Heart left ventricle (tissue), 16 donors: Measurements from ENCODE around the gene BAIAP2L1. TPM values are rescaled to one million over a fixed set of nuclear protein-coding genes. Genes with fewer than 3 reads are reported as not detected.

Experiments
- ATAC-seq, 4 donors: fragments of 200-7000 bp; cut with Tn5 transposase; one replicate each; pipeline ENCODE4 v1.9.1; 2020 to 2022; ENCODE audit warnings: moderate library complexity in 4 of 4, mild to moderate bottlenecking in 3 of 4, moderate number of reproducible peaks in 1 of 4
- DNase-seq, 5 donors: peaks; one replicate each; pipeline ENCODE4 v3.0.0-alpha.2; 2020
- H3K27ac ChIP-seq, 12 donors: fragments of 200-600 bp; sonication (generic) in 4 of 12; one replicate each; pipeline versions ENCODE4 v1.5.0 to v1.8.0; 2016 to 2022; ENCODE audit warnings: mild to moderate bottlenecking in 2 of 12
- H3K27me3 ChIP-seq, 9 donors: fragments of 200-600 bp; sonication (generic) in 2 of 9; one replicate each; pipeline versions ENCODE4 v1.5.1 to v1.8.0; 2016 to 2022; ENCODE audit warnings: mild to moderate bottlenecking in 3 of 9
- H3K36me3 ChIP-seq, 9 donors: fragments of 200-600 bp; sonication (generic) in 2 of 9; one replicate each; pipeline versions ENCODE4 v1.5.0 to v1.8.0; 2018 to 2022; ENCODE audit warnings: mild to moderate bottlenecking in 2 of 9
- H3K4me1 ChIP-seq, 12 donors: fragments of 200-600 bp; sonication (generic) in 4 of 12; one replicate each; pipeline versions ENCODE4 v1.5.0 to v1.8.0; 2016 to 2022; ENCODE audit warnings: mild to moderate bottlenecking in 3 of 12
- H3K4me3 ChIP-seq, 12 donors: fragments of 200-600 bp; sonication (generic) in 4 of 12; one replicate each; pipeline versions ENCODE4 v1.5.0 to v1.8.0; 2017 to 2022; ENCODE audit warnings: mild to moderate bottlenecking in 9 of 12, moderate library complexity in 4 of 12
- H3K9me3 ChIP-seq, 12 donors: fragments of 200-600 bp; sonication (generic) in 4 of 12; one replicate each; pipeline versions ENCODE4 v1.5.0 to v1.8.0; 2016 to 2022; ENCODE audit warnings: mild to moderate bottlenecking in 1 of 12
- CTCF ChIP-seq, 12 donors: fragments of 200-600 bp; sonication (generic) in 4 of 12; IDR thresholded peaks; one replicate each; pipeline versions ENCODE4 v1.5.0 to v1.8.0; 2018 to 2022; ENCODE audit warnings: antibody characterized with exemption in 12 of 12, mild to moderate bottlenecking in 5 of 12
- POLR2A ChIP-seq, 2 donors: fragments of 450-650 bp; IDR thresholded peaks; one replicate each; pipeline ENCODE4 v1.6.1; 2017; ENCODE audit warnings: antibody characterized with exemption in 2 of 2, mild to moderate bottlenecking in 2 of 2, moderate library complexity in 2 of 2
- WGBS, 4 donors: extraction: QIAGEN DNeasy Blood & Tissue Kit in 2 of 4; methylation state at CpG; one replicate each; pipeline versions ENCODE4 v1.1.5 to v1.1.7; 2013 to 2018; 5-methylcytosine and 5-hydroxymethylcytosine counted together
- intact Hi-C, 10 donors: fragments of 100-400 bp; cut with DNase I; formaldehyde crosslinking; loops; one replicate each; pipeline versions ENCODE4 v1.11.1 to v1.14.2; 2022
- polyA plus RNA-seq, 2 donors: library from polyadenylated mRNA; stranded (reverse); fragments of 200-250 nt; gene quantifications; one replicate each; pipeline ENCODE4 v1.2.3, GENCODE V29; 2013
- total RNA-seq, 9 donors: library from RNA; depleted of rRNA in 2 of 9; stranded (reverse); fragments of >200 nt in 2 of 9; fragmentation: NEBNext Ultra II Directional in 3 of 9; extraction: Animal tissue kit (Norgen Biotek cat#: 25700) in 3 of 9; gene quantifications; one replicate each; pipeline versions ENCODE4 v1.1.0 to v1.2.4, GENCODE V29; 2016 to 2023
- donor health status: ischemic (EF 13 %, LVEDD 7.1; RV severe dilation, severe dysfunction).
- donor health status: healthy with polysubstance abuse.
- donor health status: DM: no; HTN: yes; CAD: no.
- donor health status: DM: no; HTN: no; CAD: no.
- donor health status: ischemic (EF 25% LVEDD 6.9; RV normal size, moderate dysfunction).
- donor health status: ischemic (EF 25% LVEDD 5.7; RV mildly dilated, moderate dysfunction).
- donor health status: healthy.
- donor health status: DM: yes; HTN: yes; CAD: no.
- donor health status: ischemic (EF 35%, LVEDD 5.7; RV mildly dilated, moderate dysfunction).
- donor health status: nonischemic (EF 11% LVEDD 7.7; RV severe dilation, severe dysfunction).
- donor health status: DM: yes; HTN: yes; CAD: no.
- donor health status: PGD.
- donor health status: ischemic (EF 29% LVEDD 5.4; RV normal size, mild dysfunction).
- donor health status: nonischemic (EF 23%, LVEDD 6.1; RV moderate dilation, normal function).

BAIAP2L1 gene
- total and polyA plus RNA-seq, 11 donors = 0.64 to 2.7 (median 2.1) TPM

GRCh38 chr7:98289333-98289875 is 111.5 kb downstream of the BAIAP2L1 start:
- Histone ChIP-seq H3K27ac (peak overlapping the region in 7 of 12 donors; percentile 13 to 99 (median 39)), H3K27me3 (no peaks in the 10 kb centered on the region), H3K9me3 (no peaks in the 10 kb centered on the region), H3K36me3 (peaks cover 0 to 62% (median 44%) of the 10 kb centered on the region in 9 donors), H3K4me1 (peaks cover 38 to 60% (median 54%) of the 10 kb centered on the region in 12 donors), H3K4me3 (no peak overlapping the region)
- DNase-seq = no peak
- ATAC-seq = no peak
- intact Hi-C loops = loop anchor here in 2 of 10 donors (10.0 kb wide), 2 partner anchors 545 to 1125 kb away; no protein-coding TSS in a partner anchor
- TF ChIP-seq POLR2A (IDR thresholded peaks at IDR 0.05) = no peak
- no peak for TF ChIP-seq CTCF (IDR thresholded peaks at IDR 0.05)
- WGBS, 4 donors = 67 to 78% (median 73%) methylated on average over 4 of the region's 4 CpGs

DNA sequence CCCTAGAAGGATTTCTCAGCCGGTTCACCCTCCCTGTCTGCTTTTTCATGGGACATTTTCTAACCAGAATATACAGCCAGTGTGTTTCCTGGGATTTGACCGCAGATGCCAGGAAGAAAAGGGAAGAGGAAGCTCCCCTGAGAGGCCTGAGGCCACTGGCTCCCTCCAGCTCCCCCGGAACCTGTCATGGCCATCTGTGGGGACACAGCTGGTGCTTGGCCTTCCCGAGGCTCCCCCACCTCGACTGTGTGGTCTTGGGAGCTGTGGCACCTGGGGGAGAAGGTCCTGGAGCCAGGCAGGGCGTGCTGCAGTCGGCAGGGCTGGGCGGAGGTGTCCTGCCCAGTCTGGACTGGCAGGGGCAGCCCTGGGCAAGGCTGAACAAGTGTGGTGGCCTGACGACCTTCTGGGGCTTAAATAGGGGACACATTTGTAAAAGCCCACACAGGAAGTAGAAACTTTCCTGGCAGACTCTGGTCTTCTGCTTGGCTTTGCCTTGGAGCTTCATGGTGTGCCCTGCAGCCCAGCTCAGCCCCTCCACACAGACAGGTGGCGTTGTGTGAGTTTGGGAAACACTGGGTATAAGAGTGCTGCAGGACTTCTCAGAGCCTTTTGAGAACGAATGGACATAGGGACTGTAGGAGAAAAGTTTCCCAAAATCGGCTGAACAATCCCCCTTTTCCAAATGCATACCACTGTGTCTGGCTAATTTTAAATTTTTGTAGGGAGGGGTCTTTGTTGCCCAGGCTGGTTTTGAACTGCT is 112.6 kb downstream of the BAIAP2L1 start:
- Histone ChIP-seq H3K27ac (peak overlapping the region in 9 of 12 donors; percentile 3 to 99 (median 93)), H3K9me3 (no peaks in the 10 kb centered on the region), H3K36me3 (peaks cover 0 to 53% (median 33%) of the 10 kb centered on the region in 9 donors), H3K4me1 (peaks cover 38 to 72% (median 64%) of the 10 kb centered on the region in 12 donors), H3K27me3 (no peaks in the 10 kb centered on the region), H3K4me3 (no peak overlapping the region)
- WGBS, 4 donors = 42 to 63% (median 59%) methylated on average over 11 to 12 of the region's 12 CpGs
- DNase-seq = no peak
- intact Hi-C loops = loop anchor here in 2 of 10 donors (10.0 kb wide), 2 partner anchors 547 to 1127 kb away; no protein-coding TSS in a partner anchor
- TF ChIP-seq CTCF (IDR thresholded peaks at IDR 0.05) (peak in 1 of 12 donors; percentile 6), POLR2A (IDR thresholded peaks at IDR 0.05) (no peak)
- ATAC-seq = no peak

GRCh38 chr7:98287486-98287959 is 113.4 kb downstream of the BAIAP2L1 start:
- Histone ChIP-seq H3K4me1 (peaks cover 38 to 76% (median 70%) of the 10 kb centered on the region in 12 donors), H3K4me3 (peak overlapping the region in 2 of 12 donors; percentile 68 to 97), H3K9me3 (no peaks in the 10 kb centered on the region), H3K36me3 (peaks cover 0 to 51% (median 26%) of the 10 kb centered on the region in 9 donors), H3K27me3 (no peaks in the 10 kb centered on the region), H3K27ac (peak overlapping the region in 10 of 12 donors; percentile 79 to 99 (median 97))
- DNase-seq (no peak), ATAC-seq (no peak)
- intact Hi-C loops = loop anchor here in 2 of 10 donors (10.0 kb wide), 2 partner anchors 547 to 1127 kb away; no protein-coding TSS in a partner anchor
- TF ChIP-seq CTCF (IDR thresholded peaks at IDR 0.05) (no peak), POLR2A (IDR thresholded peaks at IDR 0.05) (no peak)
- WGBS, 4 donors = 66 to 82% (median 75%) methylated on average over 6 to 14 of the region's 14 CpGs
